ENCODE results near the gene MYL5.
A peak's percentile ranks its signal among the peaks of the same experiment; 100 is the strongest.

MYL5 gene

GRCh38 chr4:655464-656151, 18.7 kb upstream of the MYL5 start:
- no peak for DNase-seq
- no peak overlapping the region for H3K4me3 ChIP-seq (ENCODE audit: low read depth in 1 of 2, low read length in 2 of 2)
- H3K27ac ChIP-seq (ENCODE audit: low read length), result no peak overlapping the region
- ATAC-seq (ENCODE audit: insufficient read depth, low read depth), result no peak
- H4K20me1 ChIP-seq (ENCODE audit: insufficient read depth, low read length), result peaks cover 9% of the 10 kb centered on the region
- no peak overlapping the region for H3K9ac ChIP-seq (ENCODE audit: low read depth, low read length)
- no peaks in the 10 kb centered on the region for H3K4me1 ChIP-seq (ENCODE audit: insufficient read depth, low read length)
- TF ChIP-seq EZH2 (IDR thresholded peaks at IDR 0.05; ENCODE audit: borderline replicate concordance, low read depth, low read length, severe bottlenecking), result no peak
- TF ChIP-seq CTCF (IDR thresholded peaks at IDR 0.05; ENCODE audit: borderline replicate concordance, extremely low read depth, low read length, poor library complexity, severe bottlenecking), result no peak
- no peak overlapping the region for H3K4me2 ChIP-seq (ENCODE audit: insufficient read depth, low read length)
- no peaks in the 10 kb centered on the region for H3K79me2 ChIP-seq (ENCODE audit: insufficient read depth, low read length)
- H2AFZ ChIP-seq (ENCODE audit: low read depth, low read length), result no peak overlapping the region
- H3K27me3 ChIP-seq (ENCODE audit: insufficient read depth, low read length, poor library complexity), result no peaks in the 10 kb centered on the region
- H3K36me3 ChIP-seq (ENCODE audit: insufficient read depth, low read length), result peaks cover 14% of the 10 kb centered on the region
- H3K9me3 ChIP-seq (ENCODE audit: insufficient read depth, low read length, severe bottlenecking), result no peaks in the 10 kb centered on the region

GRCh38 chr4:656436-657337, 17.7 kb upstream of the MYL5 start:
- H2AFZ ChIP-seq (ENCODE audit: low read depth, low read length), result no peak overlapping the region
- H3K4me1 ChIP-seq (ENCODE audit: insufficient read depth, low read length), result peaks cover 2% of the 10 kb centered on the region
- no peak for TF ChIP-seq EZH2 (IDR thresholded peaks at IDR 0.05; ENCODE audit: borderline replicate concordance, low read depth, low read length, severe bottlenecking)
- no peak for TF ChIP-seq CTCF (IDR thresholded peaks at IDR 0.05; ENCODE audit: borderline replicate concordance, extremely low read depth, low read length, poor library complexity, severe bottlenecking)
- DNase-seq, result no peak
- H3K79me2 ChIP-seq (ENCODE audit: insufficient read depth, low read length), result no peaks in the 10 kb centered on the region; the same call in 1 of the 2 replicates
- no peak overlapping the region for H3K4me3 ChIP-seq (ENCODE audit: low read depth in 1 of 2, low read length in 2 of 2)
- H3K27me3 ChIP-seq (ENCODE audit: insufficient read depth, low read length, poor library complexity), result no peaks in the 10 kb centered on the region
- no peak overlapping the region for H3K27ac ChIP-seq (ENCODE audit: low read length)
- H3K4me2 ChIP-seq (ENCODE audit: insufficient read depth, low read length), result no peak overlapping the region
- peak; percentile 15; the same call in 1 of the 3 replicates for ATAC-seq (ENCODE audit: insufficient read depth, low read depth)
- no peak overlapping the region for H3K9ac ChIP-seq (ENCODE audit: low read depth, low read length)
- peaks cover 18% of the 10 kb centered on the region for H3K36me3 ChIP-seq (ENCODE audit: insufficient read depth, low read length)
- peaks cover 9% of the 10 kb centered on the region for H4K20me1 ChIP-seq (ENCODE audit: insufficient read depth, low read length)
- no peaks in the 10 kb centered on the region for H3K9me3 ChIP-seq (ENCODE audit: insufficient read depth, low read length, severe bottlenecking)

GRCh38 chr4:657338-657833, 17.0 kb upstream of the MYL5 start:
- Histone ChIP-seq H3K9me3 (ENCODE audit: insufficient read depth, low read length, severe bottlenecking) (no peaks in the 10 kb centered on the region), H3K79me2 (ENCODE audit: insufficient read depth, low read length) (peaks cover 1% of the 10 kb centered on the region), H3K36me3 (ENCODE audit: insufficient read depth, low read length) (peaks cover 25% of the 10 kb centered on the region), H3K4me2 (ENCODE audit: insufficient read depth, low read length) (no peak overlapping the region), H3K27ac (ENCODE audit: low read length) (no peak overlapping the region), H3K9ac (ENCODE audit: low read depth, low read length) (no peak overlapping the region), H2AFZ (ENCODE audit: low read depth, low read length) (no peak overlapping the region), H3K4me1 (ENCODE audit: insufficient read depth, low read length) (peaks cover 9% of the 10 kb centered on the region), H4K20me1 (ENCODE audit: insufficient read depth, low read length) (peaks cover 9% of the 10 kb centered on the region), H3K27me3 (ENCODE audit: insufficient read depth, low read length, poor library complexity) (no peaks in the 10 kb centered on the region), H3K4me3 (ENCODE audit: low read depth in 1 of 2, low read length in 2 of 2) (no peak overlapping the region)
- DNase-seq, result no peak
- TF ChIP-seq CTCF (IDR thresholded peaks at IDR 0.05; ENCODE audit: borderline replicate concordance, extremely low read depth, low read length, poor library complexity, severe bottlenecking) (no peak), EZH2 (IDR thresholded peaks at IDR 0.05; ENCODE audit: borderline replicate concordance, low read depth, low read length, severe bottlenecking) (no peak)
- no peak for ATAC-seq (ENCODE audit: insufficient read depth, low read depth)
